SU-DHL-6 (cell line): ENCODE results near the gene CLEC11A.

Experiments
- H2AFZ ChIP-seq: fragments of 200-600 bp; sonication (generic); 2 replicates; pipeline ENCODE4 v1.6.1; 2014; ENCODE audit warnings: low read depth, mild to moderate bottlenecking, moderate library complexity, mixed read lengths, antibody characterized with exemption, low read length; ENCODE audit not compliant: severe bottlenecking
- H3F3A ChIP-seq: fragments of 200-600 bp; shearing (Covaris generic); 2 replicates; pipeline ENCODE4 v1.6.0; 2016; ENCODE audit warnings: antibody characterized with exemption, mild to moderate bottlenecking; ENCODE audit not compliant: insufficient read depth
- H3K27ac ChIP-seq: fragments of 200-600 bp; sonication (generic); 2 replicates; pipeline ENCODE4 v1.5.1; 2016; ENCODE audit warnings: low read depth, mild to moderate bottlenecking, low read length, moderate library complexity, mixed read lengths
- H3K27me3 ChIP-seq: fragments of 200-600 bp; sonication (generic), shearing (Covaris generic); 2 replicates; pipeline ENCODE4 v1.6.0; 2014; ENCODE audit warnings: mild to moderate bottlenecking, low read length
- H3K36me3 ChIP-seq: fragments of 200-600 bp; sonication (generic); 2 replicates; pipeline ENCODE4 v1.6.1; 2014; ENCODE audit warnings: mild to moderate bottlenecking, low read length, mixed read lengths
- H3K4me2 ChIP-seq: fragments of 300-600, 200-600 bp; shearing (Covaris generic), sonication (generic); 2 replicates; pipeline ENCODE4 v1.6.0; 2014; ENCODE audit warnings: low read length, low read depth, mild to moderate bottlenecking; ENCODE audit not compliant: poor library complexity, severe bottlenecking
- H3K4me3 ChIP-seq: fragments of 200-600 bp; sonication (generic); 2 replicates; pipeline ENCODE4 v1.5.1; 2014; ENCODE audit warnings: antibody characterized with exemption, low read length, mild to moderate bottlenecking, mixed read lengths; ENCODE audit not compliant: insufficient read depth, poor library complexity, severe bottlenecking
- H3K79me2 ChIP-seq: fragments of 200-600 bp; sonication (generic); 2 replicates; pipeline ENCODE4 v1.6.1; 2014; ENCODE audit warnings: mild to moderate bottlenecking, low read length, moderate library complexity; ENCODE audit not compliant: insufficient read depth
- H3K9ac ChIP-seq: fragments of 200-600 bp; sonication (generic); 2 replicates; pipeline ENCODE4 v1.7.0; 2014; ENCODE audit warnings: mild to moderate bottlenecking, low read length
- H3K9me2 ChIP-seq: fragments of 200-600 bp; sonication (generic); replicated peaks from 2 replicates; pipeline ENCODE4 v1.6.1; 2014; ENCODE audit warnings: low read length; ENCODE audit not compliant: insufficient read depth
- H3K9me3 ChIP-seq: fragments of 200-600 bp; sonication (generic); 2 replicates; pipeline ENCODE4 v1.6.1; 2014; ENCODE audit warnings: low read length, mixed read lengths; ENCODE audit not compliant: insufficient read depth
- H4K20me1 ChIP-seq: fragments of 200-600 bp; sonication (generic); 2 replicates; pipeline ENCODE4 v1.6.1; 2014; ENCODE audit warnings: low read depth, mild to moderate bottlenecking, antibody characterized with exemption, low read length, moderate library complexity, mixed read lengths
- EZH2phosphoT487 ChIP-seq: fragments of 200-600 bp; sonication (generic), shearing (Covaris generic); conservative IDR thresholded peaks from 2 replicates; pipeline ENCODE4 v1.6.1; 2018; ENCODE audit warnings: mild to moderate bottlenecking, antibody characterized with exemption, low read length, moderate library complexity, mixed read lengths
- TF ChIP-seq, protein P1 (sequence below): fragments of 200-600 bp; sonication (generic); IDR thresholded peaks from one replicate; pipeline ENCODE4 v1.5.1; 2017; ENCODE audit warnings: antibody characterized with exemption, mild to moderate bottlenecking, low read length, moderate library complexity; ENCODE audit not compliant: insufficient read depth, poor library complexity, severe bottlenecking

The CLEC11A gene

DNA sequence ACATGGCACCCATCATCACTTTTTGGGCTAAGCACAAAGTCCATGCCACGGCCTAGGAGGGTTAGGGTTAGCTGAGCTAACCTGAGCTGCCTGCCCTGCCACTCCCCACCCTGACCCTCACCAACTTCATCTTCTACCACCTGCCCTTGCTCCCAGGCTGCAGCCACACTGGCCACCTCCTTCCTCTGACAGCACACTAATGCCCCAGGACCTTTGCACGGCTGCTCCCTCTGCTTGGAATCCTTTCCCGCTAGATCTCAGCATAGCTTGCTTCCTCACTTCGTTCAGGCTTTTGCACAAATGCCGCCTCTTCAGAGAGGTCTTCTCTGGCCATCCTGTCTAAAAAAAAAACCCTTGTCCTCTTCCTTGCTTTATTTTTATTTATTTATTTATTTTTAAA is 16.8 kb upstream of the CLEC11A start:
- H3K79me2 ChIP-seq, result no peaks in the 10 kb centered on the region
- H3K4me2 ChIP-seq, result no peak overlapping the region
- H2AFZ ChIP-seq, result no peak overlapping the region
- TF ChIP-seq, protein P1, sequence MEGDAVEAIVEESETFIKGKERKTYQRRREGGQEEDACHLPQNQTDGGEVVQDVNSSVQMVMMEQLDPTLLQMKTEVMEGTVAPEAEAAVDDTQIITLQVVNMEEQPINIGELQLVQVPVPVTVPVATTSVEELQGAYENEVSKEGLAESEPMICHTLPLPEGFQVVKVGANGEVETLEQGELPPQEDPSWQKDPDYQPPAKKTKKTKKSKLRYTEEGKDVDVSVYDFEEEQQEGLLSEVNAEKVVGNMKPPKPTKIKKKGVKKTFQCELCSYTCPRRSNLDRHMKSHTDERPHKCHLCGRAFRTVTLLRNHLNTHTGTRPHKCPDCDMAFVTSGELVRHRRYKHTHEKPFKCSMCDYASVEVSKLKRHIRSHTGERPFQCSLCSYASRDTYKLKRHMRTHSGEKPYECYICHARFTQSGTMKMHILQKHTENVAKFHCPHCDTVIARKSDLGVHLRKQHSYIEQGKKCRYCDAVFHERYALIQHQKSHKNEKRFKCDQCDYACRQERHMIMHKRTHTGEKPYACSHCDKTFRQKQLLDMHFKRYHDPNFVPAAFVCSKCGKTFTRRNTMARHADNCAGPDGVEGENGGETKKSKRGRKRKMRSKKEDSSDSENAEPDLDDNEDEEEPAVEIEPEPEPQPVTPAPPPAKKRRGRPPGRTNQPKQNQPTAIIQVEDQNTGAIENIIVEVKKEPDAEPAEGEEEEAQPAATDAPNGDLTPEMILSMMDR, result no peak
- TF ChIP-seq EZH2phosphoT487, result no peak
- H4K20me1 ChIP-seq, result no peaks in the 10 kb centered on the region
- no peaks in the 10 kb centered on the region for H3K9me3 ChIP-seq
- H3K4me3 ChIP-seq, result no peak overlapping the region
- H3K36me3 ChIP-seq, result no peaks in the 10 kb centered on the region
- no peaks in the 10 kb centered on the region for H3K27me3 ChIP-seq
- H3K9me2 ChIP-seq, result no peaks in the 10 kb centered on the region
- no peak overlapping the region for H3K9ac ChIP-seq
- H3F3A ChIP-seq, result no peaks in the 10 kb centered on the region
- no peak overlapping the region for H3K27ac ChIP-seq

DNA sequence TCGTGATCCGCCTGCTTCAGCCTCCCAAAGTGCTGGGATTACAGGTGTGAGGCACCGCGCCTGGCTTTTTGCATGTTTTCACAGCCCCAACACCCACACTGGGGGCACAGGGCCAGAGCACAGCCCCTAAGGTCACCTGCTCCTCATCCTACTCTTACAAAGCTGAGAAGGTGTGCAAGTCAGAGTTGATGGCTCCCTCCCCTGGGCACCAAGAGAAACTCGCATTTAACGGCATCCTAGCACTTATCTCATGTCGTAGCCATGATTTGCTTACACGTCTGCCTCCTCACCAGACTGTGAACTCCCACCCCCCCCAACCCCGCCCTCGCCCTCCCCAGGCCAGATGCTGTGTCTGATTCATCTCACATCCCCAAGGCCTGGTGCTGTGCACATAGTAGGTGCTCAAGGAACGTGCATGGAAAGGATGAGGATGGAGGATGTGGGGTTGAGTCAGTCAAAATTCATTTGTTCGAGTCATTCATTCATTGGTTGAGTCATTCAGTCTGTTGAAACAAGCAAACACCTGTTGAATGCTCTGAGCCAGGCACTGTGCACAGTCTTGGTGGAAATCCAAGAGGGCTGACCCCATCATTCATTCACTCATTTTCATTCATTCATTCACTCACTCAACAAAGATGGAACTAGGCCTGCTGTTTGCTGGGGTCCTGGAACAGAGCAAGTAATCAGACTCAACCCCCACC is 14.8 kb upstream of the CLEC11A start:
- H3K27ac ChIP-seq, result no peak overlapping the region
- no peaks in the 10 kb centered on the region for H3K9me2 ChIP-seq
- H3K9ac ChIP-seq, result no peak overlapping the region
- no peaks in the 10 kb centered on the region for H3K9me3 ChIP-seq
- H3K79me2 ChIP-seq, result no peaks in the 10 kb centered on the region
- no peaks in the 10 kb centered on the region for H3K27me3 ChIP-seq
- H2AFZ ChIP-seq, result no peak overlapping the region
- H3K36me3 ChIP-seq, result no peaks in the 10 kb centered on the region
- no peaks in the 10 kb centered on the region for H4K20me1 ChIP-seq
- H3F3A ChIP-seq, result no peaks in the 10 kb centered on the region
- no peak overlapping the region for H3K4me2 ChIP-seq
- TF ChIP-seq, protein P1, result no peak
- TF ChIP-seq EZH2phosphoT487, result no peak
- no peak overlapping the region for H3K4me3 ChIP-seq

DNA sequence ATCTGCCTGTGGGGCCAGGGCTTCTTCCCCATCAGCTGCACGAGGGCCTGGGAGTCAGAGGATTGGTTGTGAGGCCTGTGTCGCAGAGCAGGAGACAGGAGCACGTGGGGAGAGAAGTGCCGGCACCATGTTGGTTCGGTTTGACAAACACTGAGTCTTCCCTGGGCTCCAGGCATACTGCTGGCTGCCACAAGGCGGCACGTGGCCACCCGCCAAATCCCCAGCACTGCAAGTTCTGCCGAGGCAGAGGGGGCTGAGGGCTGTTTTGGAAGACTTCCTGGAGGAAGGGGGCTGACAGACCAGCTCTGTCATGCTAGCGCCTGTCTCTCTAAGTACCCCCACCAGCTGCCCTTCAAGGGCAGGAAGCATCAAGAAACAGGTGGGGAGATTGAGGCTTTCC is 13.1 kb upstream of the CLEC11A start:
- no peak overlapping the region for H3K4me3 ChIP-seq
- no peak for TF ChIP-seq EZH2phosphoT487
- TF ChIP-seq, protein P1, result no peak

More for the DNA sequence above, 13.1 kb upstream of the CLEC11A start:
- Histone ChIP-seq H3K9me3 (no peaks in the 10 kb centered on the region), H3K9ac (no peak overlapping the region), H3K27ac (no peak overlapping the region), H3K9me2 (no peaks in the 10 kb centered on the region), H3K36me3 (no peaks in the 10 kb centered on the region), H4K20me1 (no peaks in the 10 kb centered on the region), H3F3A (no peaks in the 10 kb centered on the region), H3K4me2 (no peak overlapping the region), H2AFZ (no peak overlapping the region), H3K79me2 (no peaks in the 10 kb centered on the region), H3K27me3 (no peaks in the 10 kb centered on the region)
